SK-N-SH (cell line): Measurements from ENCODE around the gene GSG1L. TPM values are rescaled to one million over a fixed set of nuclear protein-coding genes. Genes with fewer than 3 reads are reported as not detected.

Experiments used
- CTCF ChIA-PET: fragments of 300-600, 350-600 bp; formaldehyde crosslinking; extraction: SDS; loops from one replicate; lab custom pipeline; 2021; lab: Yijun Ruan, JAX
- POLR2A ChIA-PET: fragments of 350-600 bp; sonication (Branson Sonifier 250); formaldehyde crosslinking; extraction: SDS; loops from one replicate; lab custom pipeline; 2020; ENCODE audit warnings: antibody characterized with exemption, inconsistent platforms; lab: Yijun Ruan, JAX
- DNase-seq: peaks from one replicate; pipeline ENCODE4 v3.0.0; 2012
- H2AFZ ChIP-seq: fragments of 200-600 bp; sonication (generic); 2 replicates; pipeline ENCODE4 v1.8.1; 2016; ENCODE audit warnings: antibody characterized with exemption, mild to moderate bottlenecking, low read depth
- H3F3A ChIP-seq: fragments of 200-600 bp; sonication (generic); replicated peaks from 2 replicates; pipeline ENCODE3; 2016; ENCODE audit warnings: antibody characterized with exemption, mild to moderate bottlenecking; ENCODE audit not compliant: insufficient read depth
- H3K27ac ChIP-seq, 2 experiments: fragments of 200-500 bp in 1 of 2; fragments of 200-600 bp in 1 of 2; sonication (Bioruptor generic) in 1 of 2; sonication (generic), shearing (Covaris generic) in 1 of 2; 2 replicates each; pipeline versions ENCODE4 v1.5.1 to v1.6.1; 2014 to 2016; ENCODE audit warnings: low read depth in 2 of 2, inconsistent platforms in 1 of 2, low read length in 1 of 2, mild to moderate bottlenecking in 1 of 2, mixed read lengths in 1 of 2
- H3K27me3 ChIP-seq: fragments of 200-600 bp; sonication (generic), shearing (Covaris generic); 2 replicates; pipeline ENCODE4 v1.6.1; 2016; ENCODE audit warnings: mixed run types; ENCODE audit not compliant: insufficient read depth
- H3K36me3 ChIP-seq, 2 experiments: fragments of 200-500 bp in 1 of 2; fragments of 200-600 bp in 1 of 2; sonication (Bioruptor generic) in 1 of 2; sonication (generic) in 1 of 2; replicated peaks in 1 of 2; 2 replicates each; pipeline versions ENCODE3 to v1.5.1; 2014 to 2016; ENCODE audit warnings: low read length in 1 of 2, mild to moderate bottlenecking in 1 of 2; ENCODE audit not compliant: insufficient read depth in 2 of 2, control insufficient read depth in 1 of 2
- H3K4me1 ChIP-seq, 2 experiments: fragments of 200-500 bp in 1 of 2; fragments of 200-600 bp in 1 of 2; sonication (Bioruptor generic) in 1 of 2; sonication (generic), shearing (Covaris generic) in 1 of 2; 2 replicates each; pipeline versions ENCODE4 v1.5.1 to v1.6.1; 2014 to 2016; ENCODE audit warnings: low read depth in 1 of 2, low read length in 1 of 2, mixed run types in 1 of 2; ENCODE audit not compliant: insufficient read depth in 2 of 2, control insufficient read depth in 1 of 2
- H3K4me2 ChIP-seq: fragments of 200-600 bp; sonication (generic), shearing (Covaris generic); 2 replicates; pipeline ENCODE4 v1.6.1; 2017; ENCODE audit warnings: mixed run types
- H3K4me3 ChIP-seq, 2 experiments: fragments of 200-500 bp in 1 of 2; fragments of 200-600 bp in 1 of 2; sonication (Bioruptor generic) in 1 of 2; sonication (generic), shearing (Covaris generic) in 1 of 2; 2 replicates each; pipeline versions ENCODE4 v1.5.1 to v1.8.1; 2014 to 2016; ENCODE audit warnings: low read depth in 2 of 2, inconsistent platforms in 1 of 2, low read length in 1 of 2, mild to moderate bottlenecking in 1 of 2, mixed read lengths in 1 of 2, moderate library complexity in 1 of 2
- H3K79me2 ChIP-seq: fragments of 200-600 bp; sonication (generic); 2 replicates; pipeline ENCODE4 v1.8.1; 2017; ENCODE audit warnings: mild to moderate bottlenecking; ENCODE audit not compliant: insufficient read depth
- H3K9ac ChIP-seq: fragments of 200-600 bp; sonication (generic); 2 replicates; pipeline ENCODE4 v1.6.1; 2017; ENCODE audit warnings: mixed run types
- H3K9me2 ChIP-seq: fragments of 200-600 bp; sonication (generic); 2 replicates; pipeline ENCODE4 v1.6.1; 2017; ENCODE audit warnings: mixed run types
- H3K9me3 ChIP-seq: fragments of 200-600 bp; sonication (generic); 2 replicates; pipeline ENCODE4 v1.6.1; 2017; ENCODE audit warnings: mixed run types, mild to moderate bottlenecking, moderate library complexity
- H4K20me1 ChIP-seq: fragments of 200-600 bp; sonication (generic); 2 replicates; pipeline ENCODE4 v1.6.1; 2017; ENCODE audit warnings: mild to moderate bottlenecking, mixed run types; ENCODE audit not compliant: insufficient read depth
- ELF1 ChIP-seq: IDR thresholded peaks from 2 replicates; pipeline ENCODE4 v1.4.0; 2012
- JUND ChIP-seq: IDR thresholded peaks from 2 replicates; pipeline ENCODE4 v1.4.0; 2012
- MEF2A ChIP-seq: IDR thresholded peaks from 2 replicates; pipeline ENCODE4 v1.4.0; 2012; ENCODE audit warnings: low read depth, borderline replicate concordance
- MXI1 ChIP-seq: IDR thresholded peaks from 2 replicates; pipeline ENCODE4 v1.6.1; 2012; ENCODE audit warnings: mild to moderate bottlenecking, low read depth, low read length, improper control_type of control experiment
- RAD21 ChIP-seq: IDR thresholded peaks from 2 replicates; pipeline ENCODE4 v1.6.1; 2012; ENCODE audit warnings: mild to moderate bottlenecking, low read length
- REST ChIP-seq: IDR thresholded peaks from 2 replicates; pipeline ENCODE4 v1.6.1; 2012; ENCODE audit warnings: mild to moderate bottlenecking, low read depth, low read length, moderate library complexity
- RXRA ChIP-seq: IDR thresholded peaks from 2 replicates; pipeline ENCODE4 v1.4.0; 2012; ENCODE audit warnings: low read depth, mild to moderate bottlenecking, borderline replicate concordance
- SIN3A ChIP-seq: IDR thresholded peaks from 2 replicates; pipeline ENCODE4 v1.6.1; 2012; ENCODE audit warnings: low read depth, mild to moderate bottlenecking, low read length, moderate library complexity, borderline replicate concordance
- TEAD4 ChIP-seq: IDR thresholded peaks from 2 replicates; pipeline ENCODE4 v1.4.0; 2012; ENCODE audit warnings: mild to moderate bottlenecking, borderline replicate concordance; ENCODE audit not compliant: insufficient read depth
- YY1 ChIP-seq: IDR thresholded peaks from 2 replicates; pipeline ENCODE4 v1.4.0; 2012; ENCODE audit warnings: low read depth, mild to moderate bottlenecking
- WGBS: methylation state at CpG from one replicate; pipeline ENCODE4 v1.1.6; 2017; ENCODE audit warnings: low lambda C conversion rate; 5-methylcytosine and 5-hydroxymethylcytosine counted together
- polyA plus RNA-seq, 3 experiments: library from polyadenylated mRNA; depleted of rRNA; stranded (reverse); fragments of >200 nt; gene quantifications; 2 replicates each; pipeline ENCODE4 v1.2.3, GENCODE V29; 2012
- TF ChIP-seq, protein P1 (sequence below): IDR thresholded peaks from 2 replicates; pipeline ENCODE4 v1.4.0; 2012; ENCODE audit warnings: low read depth, borderline replicate concordance

The GSG1L gene
- polyA plus RNA-seq, 1 of the 3 experiments (the other 2 are of a cell fraction), result not detected

DNA sequence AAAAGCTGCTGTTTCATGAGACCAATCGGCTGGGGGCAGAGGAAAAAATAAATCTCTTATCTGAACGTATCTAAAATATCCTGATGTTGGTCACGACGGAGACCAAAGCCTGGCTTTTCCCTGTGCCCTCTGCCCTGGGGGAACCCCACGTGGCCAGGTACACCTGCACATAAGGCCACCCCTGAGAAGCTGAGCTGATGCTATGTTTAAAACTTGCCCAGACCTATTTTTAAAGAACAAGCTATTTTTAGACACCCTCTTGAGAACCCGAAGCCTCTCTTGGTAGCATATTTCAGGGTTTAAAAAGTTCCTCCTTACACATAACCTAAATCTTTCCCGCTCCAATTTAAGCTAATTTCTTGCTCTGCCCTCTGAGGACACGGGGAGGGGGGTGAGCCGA lies 210.4 kb downstream of the GSG1L start (continued):
- TF ChIP-seq, protein P1, sequence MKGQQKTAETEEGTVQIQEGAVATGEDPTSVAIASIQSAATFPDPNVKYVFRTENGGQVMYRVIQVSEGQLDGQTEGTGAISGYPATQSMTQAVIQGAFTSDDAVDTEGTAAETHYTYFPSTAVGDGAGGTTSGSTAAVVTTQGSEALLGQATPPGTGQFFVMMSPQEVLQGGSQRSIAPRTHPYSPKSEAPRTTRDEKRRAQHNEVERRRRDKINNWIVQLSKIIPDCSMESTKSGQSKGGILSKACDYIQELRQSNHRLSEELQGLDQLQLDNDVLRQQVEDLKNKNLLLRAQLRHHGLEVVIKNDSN, result no peak
- TF ChIP-seq TEAD4, result no peak

GRCh38 chr16:27852681-27853080 lies 210.8 kb downstream of the GSG1L start:
- H4K20me1 ChIP-seq, result no peaks in the 10 kb centered on the region
- no peak overlapping the region for H3K9ac ChIP-seq
- TF ChIP-seq REST, result no peak
- no peak for TF ChIP-seq RXRA
- TF ChIP-seq JUND, result no peak
- no peak for TF ChIP-seq MXI1
- H2AFZ ChIP-seq, result no peak overlapping the region
- H3K36me3 ChIP-seq, result no peaks in the 10 kb centered on the region
- H3K4me3 ChIP-seq, result no peak overlapping the region
- no peaks in the 10 kb centered on the region for H3K79me2 ChIP-seq
- H3K27ac ChIP-seq, result no peak overlapping the region
- POLR2A ChIA-PET, result no interaction called here
- H3K4me2 ChIP-seq, result no peak overlapping the region
- no peaks in the 10 kb centered on the region for H3K9me2 ChIP-seq
- H3K27me3 ChIP-seq, result peaks cover 12% of the 10 kb centered on the region; the same call in 1 of the 2 replicates
- no peaks in the 10 kb centered on the region for H3F3A ChIP-seq
- CTCF ChIA-PET, result interaction anchor here (2.8 kb wide), 1 partner anchor 15 kb away, joined by 10 read pairs; no protein-coding TSS in a partner anchor
- WGBS, result 33% methylated on average over 13 of the region's 13 CpGs
- no peaks in the 10 kb centered on the region for H3K9me3 ChIP-seq
- DNase-seq, result no peak
- H3K4me1 ChIP-seq, result no peaks in the 10 kb centered on the region

DNA sequence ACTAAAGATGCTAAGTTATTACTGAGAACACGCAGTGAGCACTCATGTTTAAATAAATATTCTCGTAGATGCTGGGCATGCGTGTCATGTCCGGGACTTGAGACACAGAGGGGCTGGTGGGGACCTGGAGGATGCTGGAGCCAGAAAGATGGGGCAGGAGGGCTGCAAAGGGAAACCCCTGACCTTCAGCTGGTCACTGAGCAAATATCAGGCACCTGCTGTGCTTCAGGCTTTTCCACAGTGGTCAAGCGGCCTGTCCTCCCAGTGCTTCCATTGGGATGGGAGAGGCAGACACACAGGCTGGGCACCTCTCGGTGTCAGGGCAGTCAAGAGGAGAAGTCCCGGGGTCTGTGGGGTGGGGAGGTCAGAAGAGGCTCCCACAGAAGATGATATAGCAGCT lies 211.4 kb downstream of the GSG1L start:
- no peaks in the 10 kb centered on the region for H3K4me1 ChIP-seq
- ChIA-PET CTCF (interaction anchor here (1.4 to 2.8 kb wide), 3 partner anchors 15 to 220 kb away, joined by 3 to 10 read pairs (median 5); no protein-coding TSS in a partner anchor), POLR2A (no interaction called here)
- H2AFZ ChIP-seq, result no peak overlapping the region
- TF ChIP-seq MEF2A (no peak), RAD21 (no peak), JUND (no peak), SIN3A (no peak), ELF1 (no peak), YY1 (no peak)
- H3K9me2 ChIP-seq, result no peaks in the 10 kb centered on the region
- WGBS, result 43% methylated on average over 6 of the region's 7 CpGs
- no peak overlapping the region for H3K4me3 ChIP-seq
- H3K9me3 ChIP-seq, result no peaks in the 10 kb centered on the region
- H3K4me2 ChIP-seq, result no peak overlapping the region
- no peak for DNase-seq
- no peaks in the 10 kb centered on the region for H3K36me3 ChIP-seq
- H3K27ac ChIP-seq, result no peak overlapping the region
- H3K27me3 ChIP-seq, result peaks cover 12% of the 10 kb centered on the region; the same call in 1 of the 2 replicates
- H3K79me2 ChIP-seq, result no peaks in the 10 kb centered on the region
- H4K20me1 ChIP-seq, result no peaks in the 10 kb centered on the region
- H3K9ac ChIP-seq, result no peak overlapping the region
- no peaks in the 10 kb centered on the region for H3F3A ChIP-seq
